Endothelial cell of umbilical vein (primary cell): Measurements from ENCODE around the gene SNIP1.

ENCODE experiments used
- CTCF ChIP-seq, 2 donors: IDR thresholded peaks; 1 replicate in 1 of 2; 2 replicates in 1 of 2; pipeline ENCODE4 v1.5.1; 2011; ENCODE audit warnings: low read length in 2 of 2, mild to moderate bottlenecking in 2 of 2, moderate library complexity in 2 of 2, control low read depth in 1 of 2, inconsistent platforms in 1 of 2, low read depth in 1 of 2; ENCODE audit not compliant: insufficient read depth in 1 of 2; ENCODE audit errors: extremely low read depth in 1 of 2
- GATA2 ChIP-seq: IDR thresholded peaks from 2 replicates; pipeline ENCODE4 v1.7.0; 2011; ENCODE audit warnings: low read depth, mild to moderate bottlenecking, moderate library complexity, mixed read lengths, low read length; ENCODE audit not compliant: insufficient read length, insufficient read depth
- POLR2A ChIP-seq: IDR thresholded peaks from 2 replicates; pipeline ENCODE4 v1.6.1; 2012; ENCODE audit warnings: low read depth, mild to moderate bottlenecking, control low read depth, low read length
- POLR2AphosphoS5 ChIP-seq: IDR thresholded peaks from 2 replicates; pipeline ENCODE4 v1.6.1; 2012; ENCODE audit warnings: low read depth, mild to moderate bottlenecking, control low read depth, low read length, moderate library complexity; ENCODE audit not compliant: insufficient read depth

- no peak for TF ChIP-seq CTCF (IDR thresholded peaks at IDR 0.05; ENCODE audit: extremely low read depth in 1 of 2, insufficient read depth in 1 of 2, low read depth in 1 of 2, low read length in 2 of 2)
- TF ChIP-seq POLR2AphosphoS5: no peak
- no peak for TF ChIP-seq GATA2
- no peak for TF ChIP-seq POLR2A
These were observed 52.4 kb downstream of the SNIP1 start for GRCh38 chr1:37501661-37502060.
